ENCODE measurements around the gene STX18.
"Not testable (repeated sequence)": the region's sequence is repeated elsewhere in the genome, so short reads cannot be mapped to it uniquely, and the experiment has no call there.

STX18 gene

GRCh38 chr4:4436244-4436823, 105.5 kb downstream of the STX18 start:
- no peak for DNase-seq

- DNase-seq, result no peak
These were observed 107.9 kb downstream of the STX18 start for GRCh38 chr4:4433941-4434340.

GRCh38 chr4:4432341-4433125, 109.3 kb downstream of the STX18 start:
- DNase-seq, result no peak

- DNase-seq, result peak; percentile 43
These were observed 111.2 kb downstream of the STX18 start for GRCh38 chr4:4430492-4431195.

GRCh38 chr4:4428966-4429875, 112.6 kb downstream of the STX18 start:
- DNase-seq, result no peak

GRCh38 chr4:4427886-4428285, 114.0 kb downstream of the STX18 start:
- DNase-seq, result no peak

- DNase-seq, result no peak
These were observed 114.6 kb downstream of the STX18 start for GRCh38 chr4:4427121-4427870.

- no peak for DNase-seq
These were observed 115.2 kb downstream of the STX18 start for GRCh38 chr4:4426511-4427120.

GRCh38 chr4:4425696-4426095, 116.2 kb downstream of the STX18 start:
- DNase-seq, result no peak

- no peak for DNase-seq
These were observed 116.6 kb downstream of the STX18 start for GRCh38 chr4:4425119-4425690.

- DNase-seq, result no peak
These were observed 117.2 kb downstream of the STX18 start for GRCh38 chr4:4424499-4425115.

GRCh38 chr4:4423706-4424498, 117.9 kb downstream of the STX18 start:
- DNase-seq, result no peak

- no peak for DNase-seq
These were observed 118.9 kb downstream of the STX18 start for GRCh38 chr4:4422856-4423499.

- DNase-seq, result not testable (repeated sequence)
These were observed 119.7 kb downstream of the STX18 start for GRCh38 chr4:4422117-4422516.

GRCh38 chr4:4421356-4421755, 120.5 kb downstream of the STX18 start:
- DNase-seq, result no peak

- no peak for DNase-seq
These were observed 121.4 kb downstream of the STX18 start for GRCh38 chr4:4420421-4420820.

GRCh38 chr4:4419896-4420295, 122.0 kb downstream of the STX18 start:
- no peak for DNase-seq

GRCh38 chr4:4418676-4419390, 123.0 kb downstream of the STX18 start:
- no peak for DNase-seq

- DNase-seq, result no peak
These were observed 124.0 kb downstream of the STX18 start for GRCh38 chr4:4417886-4418285.
